GM10266 (cell line): Measurements from ENCODE around the gene ZMAT3.

Source experiments
- DNase-seq: peaks from one replicate; pipeline ENCODE4 v3.0.0; 2012; ENCODE audit errors: extremely low spot score
- CTCF ChIP-seq: IDR thresholded peaks from 2 replicates; pipeline ENCODE4 v1.5.1; 2012; ENCODE audit warnings: mild to moderate bottlenecking, low read depth; ENCODE audit not compliant: control insufficient read depth, insufficient read depth; ENCODE audit errors: missing control alignments

Gene ZMAT3

GRCh38 chr3:179100652-179101051 is 29.0 kb upstream of the ZMAT3 start:
- DNase-seq = no peak
- TF ChIP-seq CTCF = no peak

GRCh38 chr3:179098388-179099077 is 26.9 kb upstream of the ZMAT3 start:
- no peak for DNase-seq
- TF ChIP-seq CTCF = no peak

- no peak for DNase-seq
- no peak for TF ChIP-seq CTCF
These were observed 22.2 kb upstream of the ZMAT3 start for GRCh38 chr3:179093807-179094206.

GRCh38 chr3:179091113-179091512 is 19.5 kb upstream of the ZMAT3 start:
- no peak for DNase-seq
- no peak for TF ChIP-seq CTCF

GRCh38 chr3:179088306-179088705 is 16.7 kb upstream of the ZMAT3 start:
- no peak for DNase-seq
- no peak for TF ChIP-seq CTCF

- no peak for TF ChIP-seq CTCF
- no peak for DNase-seq
These were observed 12.4 kb upstream of the ZMAT3 start for GRCh38 chr3:179083977-179084376.

GRCh38 chr3:179082416-179082815 is 10.8 kb upstream of the ZMAT3 start:
- DNase-seq = no peak
- TF ChIP-seq CTCF = no peak
